Fibroblast of lung (primary cell): ENCODE results near the gene CNTN1. TPM values are rescaled to one million over a fixed set of nuclear protein-coding genes. Genes with fewer than 3 reads are reported as not detected.

Experiments
- DNase-seq, 2 donors: peaks; one replicate each; pipeline versions ENCODE4 v3.0.0 to v3.0.0-alpha.2; 2010; ENCODE audit warnings: low read depth in 2 of 2
- H2AFZ ChIP-seq: 2 replicates; pipeline ENCODE4 v1.5.1; 2012; ENCODE audit warnings: low read length, control low read depth, inconsistent platforms
- H3K27ac ChIP-seq: 2 replicates; pipeline ENCODE4 v1.5.1; 2011; ENCODE audit warnings: low read length, control low read depth; ENCODE audit not compliant: insufficient read depth
- H3K27me3 ChIP-seq: 2 replicates; pipeline ENCODE4 v1.5.1; 2011; ENCODE audit warnings: mild to moderate bottlenecking, low read length; ENCODE audit not compliant: control insufficient read depth, insufficient read depth
- H3K36me3 ChIP-seq: 2 replicates; pipeline ENCODE4 v1.5.1; 2011; ENCODE audit warnings: low read length; ENCODE audit not compliant: control insufficient read depth, insufficient read depth
- H3K4me1 ChIP-seq: 2 replicates; pipeline ENCODE4 v1.5.1; 2011; ENCODE audit warnings: low read length; ENCODE audit not compliant: control insufficient read depth, insufficient read depth; ENCODE audit errors: extremely low read depth
- H3K4me2 ChIP-seq: 2 replicates; pipeline ENCODE4 v1.5.1; 2011; ENCODE audit warnings: low read length, control low read depth; ENCODE audit not compliant: insufficient read depth; ENCODE audit errors: extremely low read depth
- H3K4me3 ChIP-seq, 4 experiments: fragments of 200-600 bp in 1 of 4; sonication (generic) in 1 of 4; replicated peaks in 1 of 4; 2 replicates each; pipeline ENCODE4 v1.5.1; 2011 to 2016; ENCODE audit warnings: low read length in 4 of 4, low read depth in 3 of 4, mild to moderate bottlenecking in 3 of 4, control low read depth in 2 of 4, inconsistent platforms in 1 of 4, mixed read lengths in 1 of 4; ENCODE audit not compliant: insufficient read depth in 1 of 4; ENCODE audit errors: control extremely low read depth in 1 of 4
- H3K79me2 ChIP-seq: 2 replicates; pipeline ENCODE4 v1.5.1; 2012; ENCODE audit warnings: mild to moderate bottlenecking, low read length, inconsistent platforms; ENCODE audit not compliant: control insufficient read depth, insufficient read depth
- H3K9ac ChIP-seq: 2 replicates; pipeline ENCODE4 v1.5.1; 2011; ENCODE audit warnings: mild to moderate bottlenecking, low read length, control low read depth; ENCODE audit not compliant: insufficient read depth
- H3K9me3 ChIP-seq: 2 replicates; pipeline ENCODE4 v1.5.1; 2012; ENCODE audit warnings: low read depth, low read length; ENCODE audit not compliant: control insufficient read depth, insufficient read depth
- H4K20me1 ChIP-seq: 2 replicates; pipeline ENCODE4 v1.5.1; 2011; ENCODE audit warnings: low read length; ENCODE audit not compliant: control insufficient read depth, insufficient read depth; ENCODE audit errors: extremely low read depth
- EZH2 ChIP-seq: IDR thresholded peaks from 2 replicates; pipeline ENCODE4 v1.5.1; 2012; ENCODE audit warnings: low read length, control low read depth, mild to moderate bottlenecking; ENCODE audit errors: missing control alignments
- polyA plus RNA-seq, 2 donors: library from polyadenylated mRNA; depleted of rRNA in 1 of 2; stranded (reverse) in 1 of 2; unstranded in 1 of 2; fragments of >200 nt; gene quantifications; 2 replicates each; pipeline ENCODE4 v1.2.1, GENCODE V29; 2011 to 2012; ENCODE audit warnings: missing spikeins in 1 of 2
- total RNA-seq: library from RNA; depleted of rRNA; stranded (reverse); fragments of >200 nt; gene quantifications from 2 replicates; pipeline ENCODE4 v1.2.1, GENCODE V29; 2014
- TF ChIP-seq, protein P1 (sequence below), 2 donors: IDR thresholded peaks in 1 of 2; conservative IDR thresholded peaks in 1 of 2; 1 replicate in 1 of 2; 2 replicates in 1 of 2; pipeline ENCODE4 v1.5.1; 2011 to 2012; ENCODE audit warnings: low read length in 2 of 2, control low read depth in 1 of 2, inconsistent platforms in 1 of 2, low read depth in 1 of 2, mild to moderate bottlenecking in 1 of 2

Gene CNTN1
- total and polyA plus RNA-seq, 2 donors (not counting 1 experiment from before 2014, with no cell fraction given) = 0.22 to 0.83 TPM

- Histone ChIP-seq H4K20me1 (no peaks in the 10 kb centered on the region), H3K4me2 (no peak overlapping the region), H2AFZ (no peak overlapping the region), H3K4me1 (no peaks in the 10 kb centered on the region), H3K9me3 (no peaks in the 10 kb centered on the region), H3K79me2 (no peaks in the 10 kb centered on the region), H3K27me3 (no peaks in the 10 kb centered on the region), H3K9ac (no peak overlapping the region), H3K36me3 (no peaks in the 10 kb centered on the region), H3K4me3 (no peak overlapping the region), H3K27ac (no peak overlapping the region)
- TF ChIP-seq, protein P1, sequence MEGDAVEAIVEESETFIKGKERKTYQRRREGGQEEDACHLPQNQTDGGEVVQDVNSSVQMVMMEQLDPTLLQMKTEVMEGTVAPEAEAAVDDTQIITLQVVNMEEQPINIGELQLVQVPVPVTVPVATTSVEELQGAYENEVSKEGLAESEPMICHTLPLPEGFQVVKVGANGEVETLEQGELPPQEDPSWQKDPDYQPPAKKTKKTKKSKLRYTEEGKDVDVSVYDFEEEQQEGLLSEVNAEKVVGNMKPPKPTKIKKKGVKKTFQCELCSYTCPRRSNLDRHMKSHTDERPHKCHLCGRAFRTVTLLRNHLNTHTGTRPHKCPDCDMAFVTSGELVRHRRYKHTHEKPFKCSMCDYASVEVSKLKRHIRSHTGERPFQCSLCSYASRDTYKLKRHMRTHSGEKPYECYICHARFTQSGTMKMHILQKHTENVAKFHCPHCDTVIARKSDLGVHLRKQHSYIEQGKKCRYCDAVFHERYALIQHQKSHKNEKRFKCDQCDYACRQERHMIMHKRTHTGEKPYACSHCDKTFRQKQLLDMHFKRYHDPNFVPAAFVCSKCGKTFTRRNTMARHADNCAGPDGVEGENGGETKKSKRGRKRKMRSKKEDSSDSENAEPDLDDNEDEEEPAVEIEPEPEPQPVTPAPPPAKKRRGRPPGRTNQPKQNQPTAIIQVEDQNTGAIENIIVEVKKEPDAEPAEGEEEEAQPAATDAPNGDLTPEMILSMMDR (conservative IDR thresholded peaks at IDR 0.05 in 1 of 2, IDR thresholded peaks at IDR 0.05 in 1 of 2; ENCODE audit: low read depth in 1 of 2, low read length in 2 of 2) = no peak
- TF ChIP-seq EZH2 = no peak
- no peak for DNase-seq
Observed at GRCh38 chr12:41092115-41092514, 399.9 kb downstream of the CNTN1 start.

DNA sequence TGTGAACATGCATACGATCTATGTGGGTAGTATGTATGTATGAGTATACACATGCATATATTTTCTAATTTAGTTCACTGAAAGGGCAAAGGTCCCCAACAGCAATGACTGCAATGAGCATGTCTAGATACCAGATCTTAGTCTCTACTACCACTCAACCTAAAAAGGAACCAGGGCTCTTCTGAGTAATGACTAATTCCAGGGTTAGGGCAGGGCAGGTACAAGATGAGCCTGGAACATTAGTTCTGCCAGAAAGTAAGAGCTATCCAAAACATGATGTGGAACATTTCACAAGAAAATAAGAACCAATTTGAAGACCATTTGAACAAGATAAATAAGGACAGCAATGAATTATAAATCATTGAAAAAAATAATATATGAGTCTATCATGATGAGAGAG lies 404.6 kb downstream of the CNTN1 start:
- Histone ChIP-seq H3K4me1 (no peaks in the 10 kb centered on the region), H2AFZ (no peak overlapping the region), H3K27me3 (no peaks in the 10 kb centered on the region), H3K9ac (no peak overlapping the region), H3K9me3 (no peaks in the 10 kb centered on the region), H3K79me2 (no peaks in the 10 kb centered on the region), H4K20me1 (no peaks in the 10 kb centered on the region), H3K36me3 (no peaks in the 10 kb centered on the region), H3K4me2 (no peak overlapping the region), H3K27ac (no peak overlapping the region), H3K4me3 (no peak overlapping the region)
- DNase-seq = no peak
- no peak for TF ChIP-seq EZH2
- TF ChIP-seq, protein P1 (conservative IDR thresholded peaks at IDR 0.05 in 1 of 2, IDR thresholded peaks at IDR 0.05 in 1 of 2; ENCODE audit: low read depth in 1 of 2, low read length in 2 of 2) = no peak

DNA sequence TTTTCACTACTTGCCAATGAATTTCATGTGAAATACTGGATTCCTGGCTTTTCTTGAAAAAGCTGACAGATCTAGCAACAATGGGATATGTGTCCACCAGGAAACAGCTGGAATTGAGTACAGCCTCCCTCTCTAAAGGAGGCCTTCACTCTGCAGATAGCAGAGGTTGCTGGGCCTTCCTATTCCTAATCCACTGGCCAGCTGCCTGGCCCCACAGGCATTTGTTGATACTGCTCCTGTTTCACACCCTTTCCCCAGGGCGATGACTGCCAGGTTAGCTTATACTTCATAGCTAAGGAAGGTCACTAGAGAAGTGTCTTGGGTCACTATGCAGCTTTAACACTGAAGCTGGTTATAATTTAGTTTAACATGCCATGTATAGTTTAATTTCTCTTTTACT lies 408.3 kb downstream of the CNTN1 start:
- no peak overlapping the region for H2AFZ ChIP-seq
- no peak overlapping the region for H3K27ac ChIP-seq
- no peak overlapping the region for H3K9ac ChIP-seq
- H3K27me3 ChIP-seq = no peaks in the 10 kb centered on the region
- no peaks in the 10 kb centered on the region for H3K36me3 ChIP-seq
- no peak for DNase-seq
- no peaks in the 10 kb centered on the region for H3K4me1 ChIP-seq
- no peaks in the 10 kb centered on the region for H3K9me3 ChIP-seq
- TF ChIP-seq, protein P1 (conservative IDR thresholded peaks at IDR 0.05 in 1 of 2, IDR thresholded peaks at IDR 0.05 in 1 of 2; ENCODE audit: low read depth in 1 of 2, low read length in 2 of 2) = no peak
- no peak for TF ChIP-seq EZH2
- no peak overlapping the region for H3K4me2 ChIP-seq
- no peak overlapping the region for H3K4me3 ChIP-seq
- no peaks in the 10 kb centered on the region for H4K20me1 ChIP-seq
- H3K79me2 ChIP-seq = no peaks in the 10 kb centered on the region
